Amniotic stem cell (primary cell): ENCODE data around the gene UTP11.

Experiments
- DNase-seq: peaks from one replicate; lab custom pipeline; 2025; lab: John Stamatoyannopoulos, UW

UTP11 gene

DNA sequence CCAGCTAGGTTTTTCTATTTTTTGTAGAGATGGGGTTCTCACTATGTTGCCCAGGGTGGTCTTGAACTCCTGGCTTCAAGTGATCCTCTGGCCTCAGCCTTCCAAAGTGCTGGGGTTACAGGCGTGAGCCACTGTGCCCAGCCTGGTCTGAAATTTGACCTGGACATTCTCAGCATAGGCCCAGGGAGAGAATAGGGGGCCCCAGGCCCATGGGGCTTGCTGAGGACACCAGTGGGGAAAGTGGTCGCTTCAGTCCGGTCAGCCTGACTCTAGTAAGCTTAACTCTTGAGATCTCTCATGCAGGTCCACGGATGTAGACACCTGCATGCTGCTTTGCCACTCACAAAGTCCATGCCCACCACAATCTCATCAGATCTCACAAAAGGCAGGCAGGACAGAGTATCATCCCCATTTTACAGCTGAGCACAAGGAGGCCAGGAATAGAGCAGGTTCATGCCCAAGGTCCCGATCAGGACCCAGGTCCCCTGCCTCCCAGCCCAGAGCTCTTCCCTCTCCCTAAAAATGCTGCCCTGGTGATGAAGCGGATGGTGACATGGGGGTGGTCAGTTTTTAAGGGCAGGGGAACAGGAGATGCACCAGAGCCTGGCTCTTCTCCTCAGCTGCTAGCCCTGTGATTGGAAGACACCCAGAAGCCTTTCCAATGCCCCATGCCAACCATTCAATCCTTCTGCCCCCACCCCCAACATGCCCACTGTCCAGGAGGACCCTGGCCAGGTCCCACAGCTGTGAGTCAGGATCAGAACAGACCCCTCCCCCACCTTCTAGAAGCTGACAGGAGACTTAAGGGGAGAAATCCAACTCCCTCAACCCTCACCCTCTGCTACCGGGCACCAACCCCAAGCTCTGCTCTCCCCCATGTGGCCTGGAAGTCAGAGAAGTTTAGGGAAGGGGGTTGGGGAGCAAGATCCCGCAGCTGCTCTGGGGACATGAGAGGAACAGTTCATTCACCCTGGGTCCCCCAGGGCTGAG, 9.0 kb upstream of the UTP11 start:
- DNase-seq: no peak

DNA sequence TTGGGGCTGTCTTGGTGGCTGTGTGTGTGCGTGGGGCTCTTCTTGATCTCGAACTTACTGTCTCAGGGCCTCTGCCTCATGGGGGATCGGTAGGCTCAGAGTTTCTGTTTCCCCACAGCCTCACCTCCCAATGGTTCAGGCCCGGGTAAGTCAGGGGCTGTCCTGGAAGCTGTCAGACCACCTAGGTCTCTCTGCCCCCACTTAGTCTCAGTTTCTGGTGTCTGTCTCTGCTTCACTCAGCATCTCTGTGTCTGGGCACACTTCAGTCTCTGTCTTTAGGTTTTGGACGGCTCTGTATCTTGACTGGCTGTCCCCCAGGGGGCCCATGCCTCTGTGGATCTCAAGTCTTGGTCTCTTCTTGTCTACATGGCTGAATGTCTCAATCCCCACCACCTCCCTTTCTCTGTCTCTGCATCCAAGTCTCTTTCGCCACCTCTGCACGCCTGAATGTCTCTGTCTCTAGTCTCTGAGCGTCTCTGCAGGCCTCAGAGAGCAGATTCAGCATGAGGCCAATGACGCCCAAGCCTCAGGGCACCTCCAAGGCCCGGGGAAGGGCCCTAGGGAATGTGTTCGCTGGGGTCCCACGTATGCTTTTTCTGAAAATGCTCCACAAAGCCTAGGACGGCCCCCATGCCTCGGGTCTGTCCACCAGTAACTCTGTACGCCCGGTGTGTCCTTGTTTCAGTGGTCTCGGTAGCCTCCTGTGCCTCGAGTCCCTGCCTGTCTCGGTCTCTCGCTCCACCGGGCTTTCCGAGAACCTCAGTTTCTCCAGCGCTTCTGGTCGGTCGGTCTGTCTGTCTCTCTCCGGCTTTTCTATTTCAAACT, 8.0 kb upstream of the UTP11 start:
- DNase-seq: no peak

DNA sequence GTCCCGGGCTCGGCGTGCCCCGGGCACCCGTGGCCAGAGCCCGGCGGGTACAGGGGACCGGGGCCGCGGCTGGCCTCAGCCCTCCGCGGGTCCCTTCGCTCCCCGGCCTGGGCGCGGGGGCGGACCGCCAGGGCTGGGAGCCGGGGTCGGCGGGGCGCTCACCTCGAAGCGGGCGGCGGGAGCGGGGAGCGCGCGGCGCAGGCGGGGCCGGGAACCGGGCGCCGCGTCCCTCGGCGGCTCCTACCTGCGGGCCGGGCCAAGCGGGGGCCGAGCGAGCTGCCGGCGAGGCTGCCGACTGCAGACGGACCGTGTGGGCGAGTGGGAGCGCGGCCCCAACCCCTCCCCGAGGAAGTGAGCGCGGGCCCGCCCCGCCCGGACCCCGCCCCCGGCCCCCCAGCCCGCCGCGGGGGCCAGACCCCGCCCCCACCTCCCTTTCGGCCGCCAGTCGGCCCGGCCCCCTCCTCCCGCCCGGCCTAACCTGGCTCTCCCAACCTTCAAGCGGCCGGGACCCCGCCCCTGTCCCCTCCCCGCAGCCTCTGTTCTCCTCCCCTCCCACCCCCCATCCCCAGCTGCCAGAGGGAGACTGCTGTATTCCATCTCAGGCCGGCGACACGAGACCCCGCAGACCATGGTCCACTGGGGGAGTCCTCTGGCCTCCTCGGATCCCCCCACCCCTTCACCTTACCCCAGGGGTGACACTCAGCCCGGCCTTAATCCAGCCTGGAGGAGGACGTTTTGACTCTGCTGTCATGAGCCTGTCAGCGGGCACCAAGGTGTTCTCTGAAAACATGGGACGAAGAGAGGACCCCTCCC, 7.1 kb upstream of the UTP11 start, which contains the start of gene FHL3:
Gene FHL3, minus strand, starts transcription at position 320 of the 813 bp plus-strand sequence. CDS start 6,102 bp downstream, outside the sequence.
- no peak for DNase-seq

DNA sequence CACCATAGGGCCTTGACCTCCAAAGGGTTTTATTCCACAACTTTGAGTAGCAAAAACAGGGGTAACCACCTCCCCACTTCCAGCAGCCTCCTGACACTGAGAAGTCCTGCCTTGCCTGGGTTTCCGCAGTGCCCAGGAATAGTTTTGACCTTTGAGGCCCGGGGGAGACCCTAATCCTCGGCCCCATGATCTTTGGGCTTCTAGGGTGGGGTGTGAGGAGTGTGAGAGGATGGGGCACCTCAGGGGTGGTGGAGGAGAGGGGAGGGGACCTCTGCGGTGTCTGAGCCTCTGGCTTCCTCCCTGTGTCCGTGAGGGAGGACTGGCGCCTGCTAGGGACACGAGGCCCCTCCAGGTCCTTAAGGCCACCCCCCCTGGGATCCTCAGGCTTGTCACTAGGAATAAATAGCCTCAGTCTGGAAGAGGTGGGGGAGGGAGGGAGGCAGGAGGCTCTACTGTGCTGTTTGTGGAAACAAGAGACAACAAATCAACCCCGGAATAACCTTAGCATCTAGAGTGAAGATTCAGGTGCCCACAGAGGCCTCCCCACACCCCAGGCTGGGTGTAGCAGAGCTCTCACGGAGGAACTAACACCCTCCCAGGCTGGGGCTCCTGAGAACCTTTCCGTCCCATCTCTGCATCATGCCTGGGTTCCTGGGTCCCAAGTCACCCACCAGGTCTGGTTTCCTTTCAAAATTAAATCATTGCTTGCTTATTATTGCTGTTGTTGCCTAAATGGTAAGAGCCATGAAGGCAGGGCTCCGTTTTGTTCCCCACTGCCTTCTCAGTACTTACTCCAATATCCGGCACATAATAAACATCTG, 6.3 kb upstream of the UTP11 start:
- DNase-seq: no peak

DNA sequence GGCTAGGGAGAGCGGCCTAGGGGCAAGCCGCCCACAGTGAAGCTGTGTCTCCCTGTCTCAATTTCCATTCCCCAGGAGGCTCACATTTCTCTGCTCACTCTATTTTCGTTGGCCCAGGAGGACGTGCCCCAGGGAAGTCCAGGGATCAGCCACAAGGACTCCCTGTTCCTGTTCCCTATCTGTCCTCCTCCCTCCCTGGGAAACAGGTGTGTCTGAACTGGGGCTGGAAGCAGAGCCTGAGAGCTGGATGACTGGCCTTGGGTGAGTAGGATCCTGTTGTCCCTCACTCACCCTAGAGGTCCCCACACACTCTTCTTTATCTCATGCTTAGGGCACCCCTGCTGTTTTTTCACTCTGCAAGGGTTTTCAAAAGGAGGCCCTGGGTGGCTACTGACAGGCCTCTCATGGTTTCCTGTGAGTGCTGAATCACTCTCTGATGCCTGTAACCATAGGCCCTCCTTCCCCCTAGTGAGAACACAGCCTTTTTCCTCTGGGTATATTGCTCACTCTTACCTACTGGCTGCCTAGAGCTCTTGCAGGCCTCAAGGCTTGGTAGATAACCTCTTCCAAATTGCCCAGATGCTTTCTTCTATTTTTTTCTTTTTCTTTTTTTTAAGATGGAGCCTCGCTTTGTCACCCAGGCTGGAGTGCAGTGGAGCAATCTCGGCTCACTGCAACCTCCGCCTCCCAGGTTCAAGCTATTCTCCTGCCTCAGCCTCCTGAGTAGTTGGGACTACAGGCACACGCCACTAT, 3.3 kb upstream of the UTP11 start:
- no peak for DNase-seq

DNA sequence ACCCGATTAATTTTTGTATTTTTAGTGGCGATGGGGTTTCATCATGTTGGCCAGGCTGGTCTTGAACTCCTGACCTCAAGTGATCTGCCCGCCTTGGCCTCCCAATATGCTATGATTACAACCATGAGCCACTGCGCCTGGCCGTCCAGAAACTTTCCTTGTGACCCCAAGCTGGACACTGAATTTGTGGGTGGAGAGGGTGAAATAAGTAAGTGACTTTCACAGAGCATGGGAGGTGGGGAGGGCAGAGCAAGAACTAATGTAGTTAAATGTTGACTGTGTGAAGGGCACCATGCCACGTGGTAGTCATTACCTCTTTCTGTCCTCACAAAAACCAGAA, 2.7 kb upstream of the UTP11 start:
- DNase-seq: no peak

DNA sequence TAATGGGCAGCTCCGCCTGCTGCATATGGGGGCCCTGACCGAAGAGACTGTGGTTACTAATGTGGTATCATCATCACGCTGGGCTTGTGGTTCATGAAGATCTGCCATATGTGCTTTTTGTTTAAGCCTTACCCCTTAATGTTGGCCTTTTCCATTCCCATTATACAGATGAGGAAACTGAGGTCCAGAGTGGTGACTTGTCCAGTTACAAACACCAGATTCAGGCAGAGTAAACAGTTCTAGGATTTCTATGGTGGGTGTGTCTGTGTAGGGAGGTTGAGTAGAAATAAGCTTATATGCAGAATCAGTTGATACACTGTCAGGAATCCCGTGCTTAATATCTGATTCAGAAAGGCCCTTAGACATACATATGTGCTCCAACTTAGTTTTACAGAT, 691 bp downstream of the UTP11 start:
- no peak for DNase-seq

DNA sequence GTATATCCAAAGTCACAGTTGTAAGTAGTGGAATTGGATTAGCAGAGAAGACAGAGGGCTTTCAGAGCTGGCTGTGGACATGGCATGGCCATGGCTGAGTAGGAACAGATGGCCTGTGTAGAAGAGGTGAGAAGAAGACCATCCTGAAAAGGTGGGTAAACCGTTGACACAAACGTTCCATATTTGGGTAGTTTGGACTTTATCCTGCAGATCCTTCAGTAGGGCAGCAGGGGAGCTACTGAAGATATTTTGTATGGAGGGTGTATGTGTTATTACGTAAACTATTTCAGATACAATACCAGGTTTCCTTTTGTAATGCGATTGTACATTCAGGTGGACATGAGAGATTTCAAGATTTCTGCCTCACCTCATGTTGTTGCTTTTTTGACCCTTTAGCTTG, 1.6 kb downstream of the UTP11 start:
- DNase-seq: no peak

DNA sequence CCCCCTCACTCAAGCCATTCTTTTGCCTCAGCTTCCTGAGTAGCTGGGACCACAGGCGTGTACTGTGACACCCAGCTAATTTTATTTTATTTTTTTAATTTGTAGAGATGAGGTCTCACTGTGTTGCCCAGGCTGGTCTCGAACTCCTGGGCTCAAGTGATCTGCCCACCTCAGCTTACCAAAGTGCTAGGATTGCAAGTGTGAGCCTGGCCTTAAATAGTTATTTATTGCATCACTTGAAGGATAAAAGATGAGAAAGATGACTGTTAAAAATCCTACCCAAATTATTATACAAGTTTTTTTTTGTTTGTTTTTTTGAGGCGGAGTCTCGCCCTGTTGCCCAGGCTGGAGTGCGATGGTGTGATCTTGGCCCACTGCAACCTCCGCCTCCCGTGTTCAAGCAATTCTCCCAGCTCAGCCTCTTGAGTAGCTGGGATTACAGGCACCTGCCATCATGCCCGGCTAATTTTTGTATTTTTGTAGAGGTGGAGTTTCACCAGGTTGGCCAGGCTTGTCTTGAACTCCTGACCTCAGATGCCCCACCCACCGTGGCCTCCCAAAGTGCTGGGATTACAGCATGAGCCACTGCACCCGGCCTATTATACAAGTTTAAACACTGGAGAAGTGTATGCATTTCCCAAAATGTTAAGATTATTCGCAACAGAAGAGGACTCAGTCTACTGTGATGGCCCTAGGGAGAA, 2.3 kb downstream of the UTP11 start:
- no peak for DNase-seq

DNA sequence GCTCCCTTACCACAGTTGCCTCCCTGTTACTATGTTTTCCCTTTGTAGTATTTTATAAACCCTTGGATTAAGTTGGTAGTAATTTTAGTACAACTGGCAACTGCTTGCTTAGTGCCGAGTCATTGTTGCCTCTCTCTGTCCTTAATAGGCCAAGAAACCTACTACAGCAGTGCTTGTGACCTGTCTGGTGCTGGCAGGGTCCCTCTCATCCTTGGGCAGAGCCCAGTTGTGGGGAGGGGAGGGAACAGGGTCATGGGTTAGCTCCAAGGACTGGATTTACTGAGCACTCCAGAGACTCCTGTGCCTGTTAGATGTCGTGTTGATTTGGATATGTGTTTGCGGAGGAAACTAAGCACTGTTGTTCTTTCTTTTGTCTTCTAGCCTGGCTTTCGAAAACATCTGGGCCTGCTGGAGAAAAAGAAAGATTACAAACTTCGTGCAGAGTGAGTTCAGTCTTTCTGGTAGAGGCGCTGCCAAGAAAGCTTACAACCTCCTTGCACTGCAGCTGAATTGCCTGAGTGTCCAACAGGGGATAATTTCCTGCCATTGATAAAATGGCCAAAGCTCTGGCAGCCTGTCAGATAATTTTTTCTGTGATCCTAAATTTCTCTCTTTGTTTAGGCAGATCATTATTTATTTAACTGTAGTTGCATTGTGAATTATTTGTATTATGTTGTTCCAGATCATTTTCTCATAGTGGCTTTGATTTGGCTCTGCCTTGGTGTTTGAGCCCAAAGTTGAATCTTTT, 3.6 kb downstream of the UTP11 start:
- no peak for DNase-seq

DNA sequence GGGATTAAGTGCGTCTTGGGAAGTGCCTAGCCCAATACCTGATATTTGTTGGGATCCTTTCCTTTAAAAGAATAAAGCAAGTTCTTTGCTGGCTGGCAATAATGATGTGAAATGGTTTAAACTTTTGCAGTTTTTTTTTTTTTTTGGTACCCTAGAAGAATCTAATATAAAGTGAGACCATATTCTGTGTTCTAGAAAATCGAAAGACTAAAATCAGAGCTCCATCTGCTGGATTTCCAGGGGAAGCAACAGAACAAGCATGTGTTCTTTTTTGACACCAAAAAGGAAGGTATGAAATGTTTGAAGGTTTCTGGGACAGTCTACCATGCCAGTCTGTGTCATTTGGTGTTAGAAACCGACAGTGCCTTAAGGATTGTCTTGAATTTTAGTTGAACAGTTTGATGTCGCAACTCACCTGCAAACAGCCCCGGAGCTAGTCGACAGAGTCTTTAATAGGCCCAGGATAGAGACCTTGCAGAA, 6.4 kb downstream of the UTP11 start:
- DNase-seq: no peak

DNA sequence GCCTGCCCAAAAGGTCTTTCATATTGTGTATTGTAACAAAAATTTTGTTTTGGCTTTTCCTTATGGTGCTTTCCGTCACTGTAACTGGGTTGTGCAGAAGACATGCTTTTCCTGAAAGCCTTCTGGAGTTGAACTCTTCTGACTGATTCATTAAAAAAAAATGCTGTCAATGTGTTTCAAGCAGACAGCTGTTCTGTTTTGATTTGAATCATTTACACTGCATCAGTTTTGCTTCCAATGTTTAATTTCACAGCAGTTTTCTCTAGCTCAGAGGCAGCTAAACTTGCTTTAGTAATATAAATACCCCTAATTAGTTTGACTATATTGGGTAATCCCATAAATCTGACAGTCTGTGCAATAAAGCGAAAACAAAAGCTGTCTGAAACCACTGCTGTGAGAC, 7.9 kb downstream of the UTP11 start:
- DNase-seq: no peak

DNA sequence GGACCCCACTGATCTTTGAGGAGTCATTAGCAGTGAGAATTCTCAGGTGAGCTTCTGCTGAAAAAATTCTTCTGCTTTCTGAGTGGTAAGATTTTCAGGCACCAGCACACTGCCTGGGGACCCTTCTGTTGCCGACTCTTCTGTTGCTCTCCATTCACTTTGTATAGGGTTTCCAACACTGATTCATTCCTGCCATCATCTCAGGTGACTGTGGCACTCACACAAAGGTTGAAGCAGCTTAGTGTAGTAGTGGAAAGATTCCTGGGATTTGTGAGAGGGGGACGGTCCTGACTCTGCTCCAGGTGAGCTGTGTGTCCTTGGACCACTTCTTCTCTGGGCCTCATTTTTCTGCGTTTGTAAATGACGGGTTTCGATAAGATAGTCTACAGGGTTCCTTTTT, 9.4 kb downstream of the UTP11 start:
- no peak for DNase-seq

DNA sequence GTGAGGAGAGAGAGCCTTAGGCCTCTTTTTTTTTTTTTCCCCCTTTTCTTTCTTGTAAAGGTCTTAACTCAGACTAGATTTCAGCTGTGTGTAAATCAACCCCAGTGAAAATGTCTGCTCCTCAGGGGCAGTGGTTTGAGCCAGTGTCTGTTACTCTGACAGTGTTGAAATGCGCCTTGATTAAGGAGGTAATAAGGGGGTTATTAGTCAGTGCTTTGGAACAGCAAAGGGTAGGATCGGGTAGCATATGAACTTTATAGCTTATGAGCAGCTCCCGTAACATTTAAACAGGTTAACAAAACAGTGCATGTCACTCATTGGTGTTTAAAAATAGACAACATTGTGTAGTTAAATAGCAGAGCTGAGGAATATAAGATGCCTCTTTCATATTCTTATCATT, 10.3 kb downstream of the UTP11 start:
- no peak for DNase-seq

DNA sequence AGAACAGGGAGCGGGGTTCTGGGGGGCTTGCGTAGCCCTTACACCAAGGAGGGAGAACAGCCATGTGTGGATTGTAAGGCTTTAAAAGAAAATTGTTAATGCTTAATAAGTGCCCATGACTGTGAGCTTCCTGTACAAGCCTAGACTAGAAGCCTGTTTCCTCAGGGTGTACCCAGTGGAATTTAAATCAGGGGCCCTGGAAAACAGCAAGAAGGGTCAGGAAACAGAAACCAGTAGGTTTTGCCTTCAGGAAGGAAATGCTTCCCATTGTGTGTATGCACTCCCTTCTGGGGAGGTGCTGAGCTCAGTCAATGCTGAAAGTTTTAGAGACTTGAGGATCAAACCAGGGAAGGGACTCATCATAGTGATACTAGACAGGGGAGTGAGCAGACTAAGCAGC, 12.7 kb downstream of the UTP11 start:
- no peak for DNase-seq

DNA sequence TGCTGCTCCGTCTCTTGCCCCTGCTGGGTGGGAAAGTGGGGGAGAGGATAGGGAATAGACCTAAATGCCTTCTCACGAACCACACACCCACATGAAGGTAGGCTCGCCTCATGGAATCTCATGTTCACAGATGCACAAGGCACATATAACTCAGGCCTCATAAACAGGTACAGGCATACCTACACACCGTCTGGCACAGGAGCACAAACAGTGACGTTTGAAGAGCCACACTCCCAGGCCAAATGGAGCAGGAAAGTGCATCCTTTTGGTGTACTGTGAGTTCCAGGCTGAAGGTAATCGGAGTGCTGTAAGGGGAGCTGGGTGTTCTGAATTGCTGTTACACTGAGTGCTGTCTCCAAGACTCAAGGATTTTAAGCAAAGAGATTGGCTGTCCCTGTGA, 13.1 kb downstream of the UTP11 start:
- DNase-seq: no peak

DNA sequence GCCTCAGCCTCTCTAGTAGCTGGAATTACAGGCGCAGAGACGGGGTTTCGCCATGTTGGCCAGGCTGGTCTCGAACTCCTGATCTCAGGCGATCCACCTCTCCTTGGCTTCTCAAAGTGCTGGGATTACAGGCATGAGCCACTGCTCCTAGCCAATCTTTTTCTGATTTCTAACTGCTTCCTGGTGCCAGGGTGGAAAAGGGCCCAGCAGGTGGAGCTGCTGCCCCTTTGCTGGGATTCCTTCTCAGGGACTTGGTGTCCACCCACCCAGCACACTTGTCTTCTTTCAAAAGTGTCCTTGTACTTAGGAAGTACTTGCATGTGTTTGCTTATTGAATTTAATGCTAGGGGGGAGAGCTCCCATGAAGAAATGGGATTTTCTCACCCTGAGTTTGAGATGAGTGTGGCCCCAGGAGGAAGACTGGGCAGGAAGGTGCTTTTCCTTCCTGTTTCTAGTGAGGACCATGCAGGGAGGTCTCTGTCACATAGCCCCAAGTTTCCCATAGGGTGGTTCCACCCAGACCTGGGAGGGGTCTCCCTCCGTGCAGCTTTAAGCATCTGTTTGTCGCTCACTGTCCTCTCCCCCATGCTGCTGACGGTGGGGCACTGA, 14.2 kb downstream of the UTP11 start:
- no peak for DNase-seq
